Measurements from ENCODE around the gene RASSF5. TPM values are rescaled to one million over a fixed set of nuclear protein-coding genes. Genes with fewer than 3 reads are reported as not detected.

RASSF5 gene
- total and polyA plus RNA-seq, 2 of the 13 experiments (the other 11 are each of a cell fraction or from before 2014, with no cell fraction given): 0.18 to 0.40 TPM

DNA sequence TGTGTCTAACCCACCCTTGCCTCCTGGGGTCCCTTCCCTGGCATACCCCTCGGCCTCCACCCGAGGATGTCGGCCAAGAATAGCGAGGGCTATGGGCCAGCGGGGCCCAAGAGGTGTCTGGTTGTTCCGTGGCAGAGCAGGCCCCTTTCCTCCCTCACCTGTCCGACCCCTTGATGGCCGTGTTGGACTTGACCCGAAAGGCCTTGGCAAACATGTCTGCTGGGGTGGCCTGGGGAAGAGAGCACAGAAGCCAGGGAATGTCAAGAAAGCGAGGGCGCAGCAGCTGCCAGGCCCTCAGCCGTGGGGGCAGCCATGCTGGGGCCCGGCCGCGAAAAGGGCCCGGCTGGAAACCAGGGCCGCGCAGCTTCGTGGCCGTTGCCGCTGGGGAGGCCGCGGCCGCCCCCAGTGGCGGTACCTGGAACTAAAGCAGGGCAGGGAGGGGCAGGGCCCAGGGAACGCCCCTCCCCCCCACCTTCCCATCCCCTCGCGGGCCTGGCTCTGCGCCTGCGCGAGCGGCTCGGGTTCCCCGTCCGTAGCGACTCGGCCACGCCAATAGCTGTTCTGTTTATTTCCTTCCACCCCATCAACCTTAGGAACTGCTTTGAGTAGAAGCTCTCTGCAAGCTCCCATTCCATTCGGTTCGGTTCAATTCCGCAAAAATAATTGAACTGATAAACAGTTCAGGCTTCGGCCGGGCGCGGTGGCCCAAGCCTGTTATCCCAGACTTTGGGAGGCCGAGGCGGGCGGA, 105.0 kb downstream of the RASSF5 start, which contains the start of gene EIF2D (continued):
- TF ChIP-seq E2F2 (CRISPR knock-in tag; IDR thresholded peaks at IDR 0.05; ENCODE audit: borderline replicate concordance): no peak
- TF ChIP-seq DDIT3 (CRISPR knock-in tag; IDR thresholded peaks at IDR 0.05): 0 out of 2 replicates have a peak, but pooled peaks have one; percentile 72
- TF ChIP-seq ZSCAN20 (CRISPR knock-in tag; IDR thresholded peaks at IDR 0.05; ENCODE audit: borderline replicate concordance): peak; percentile 88; the same call in 1 of the 2 replicates
- TF ChIP-seq, protein P1, sequence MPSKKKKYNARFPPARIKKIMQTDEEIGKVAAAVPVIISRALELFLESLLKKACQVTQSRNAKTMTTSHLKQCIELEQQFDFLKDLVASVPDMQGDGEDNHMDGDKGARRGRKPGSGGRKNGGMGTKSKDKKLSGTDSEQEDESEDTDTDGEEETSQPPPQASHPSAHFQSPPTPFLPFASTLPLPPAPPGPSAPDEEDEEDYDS (CRISPR knock-in tag; IDR thresholded peaks at IDR 0.05): peak; percentile 82
- TF ChIP-seq GTF2F1 (IDR thresholded peaks at IDR 0.05; ENCODE audit: low read length): no peak; the same call in 1 of the 2 replicates
- peak; percentile 91 for TF ChIP-seq EED (CRISPR knock-in tag; IDR thresholded peaks at IDR 0.05)
- TF ChIP-seq ZBTB42 (CRISPR knock-in tag; IDR thresholded peaks at IDR 0.05): no peak; the same call in 1 of the 2 replicates
- TF ChIP-seq, protein P2, sequence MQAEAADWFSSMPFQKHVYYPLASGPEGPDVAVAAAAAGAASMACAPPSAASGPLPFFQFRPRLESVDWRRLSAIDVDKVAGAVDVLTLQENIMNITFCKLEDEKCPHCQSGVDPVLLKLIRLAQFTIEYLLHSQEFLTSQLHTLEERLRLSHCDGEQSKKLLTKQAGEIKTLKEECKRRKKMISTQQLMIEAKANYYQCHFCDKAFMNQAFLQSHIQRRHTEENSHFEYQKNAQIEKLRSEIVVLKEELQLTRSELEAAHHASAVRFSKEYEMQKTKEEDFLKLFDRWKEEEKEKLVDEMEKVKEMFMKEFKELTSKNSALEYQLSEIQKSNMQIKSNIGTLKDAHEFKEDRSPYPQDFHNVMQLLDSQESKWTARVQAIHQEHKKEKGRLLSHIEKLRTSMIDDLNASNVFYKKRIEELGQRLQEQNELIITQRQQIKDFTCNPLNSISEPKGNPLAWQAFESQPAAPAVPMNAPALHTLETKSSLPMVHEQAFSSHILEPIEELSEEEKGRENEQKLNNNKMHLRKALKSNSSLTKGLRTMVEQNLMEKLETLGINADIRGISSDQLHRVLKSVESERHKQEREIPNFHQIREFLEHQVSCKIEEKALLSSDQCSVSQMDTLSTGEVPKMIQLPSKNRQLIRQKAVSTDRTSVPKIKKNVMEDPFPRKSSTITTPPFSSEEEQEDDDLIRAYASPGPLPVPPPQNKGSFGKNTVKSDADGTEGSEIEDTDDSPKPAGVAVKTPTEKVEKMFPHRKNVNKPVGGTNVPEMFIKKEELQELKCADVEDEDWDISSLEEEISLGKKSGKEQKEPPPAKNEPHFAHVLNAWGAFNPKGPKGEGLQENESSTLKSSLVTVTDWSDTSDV (CRISPR knock-in tag; IDR thresholded peaks at IDR 0.05): no peak
- TF ChIP-seq BRF2 (CRISPR knock-in tag; IDR thresholded peaks at IDR 0.05): peak; percentile 92
- TF ChIP-seq, protein P3, sequence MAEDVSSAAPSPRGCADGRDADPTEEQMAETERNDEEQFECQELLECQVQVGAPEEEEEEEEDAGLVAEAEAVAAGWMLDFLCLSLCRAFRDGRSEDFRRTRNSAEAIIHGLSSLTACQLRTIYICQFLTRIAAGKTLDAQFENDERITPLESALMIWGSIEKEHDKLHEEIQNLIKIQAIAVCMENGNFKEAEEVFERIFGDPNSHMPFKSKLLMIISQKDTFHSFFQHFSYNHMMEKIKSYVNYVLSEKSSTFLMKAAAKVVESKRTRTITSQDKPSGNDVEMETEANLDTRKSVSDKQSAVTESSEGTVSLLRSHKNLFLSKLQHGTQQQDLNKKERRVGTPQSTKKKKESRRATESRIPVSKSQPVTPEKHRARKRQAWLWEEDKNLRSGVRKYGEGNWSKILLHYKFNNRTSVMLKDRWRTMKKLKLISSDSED (CRISPR knock-in tag; IDR thresholded peaks at IDR 0.05): no peak
- TF ChIP-seq NONO (IDR thresholded peaks at IDR 0.05): no peak
- TF ChIP-seq NONO (CRISPR knock-in tag; conservative IDR thresholded peaks at IDR 0.05): peak; percentile 99
- TF ChIP-seq GRHL1 (CRISPR knock-in tag; conservative IDR thresholded peaks at IDR 0.05): no peak
- 0 out of 2 replicates have a peak, but pooled peaks have one; percentile 81 for TF ChIP-seq FOXC1 (CRISPR knock-in tag; IDR thresholded peaks at IDR 0.05; ENCODE audit: borderline replicate concordance)
- TF ChIP-seq ATF1 (CRISPR knock-in tag; IDR thresholded peaks at IDR 0.05): no peak
- no peak for TF ChIP-seq ZNF260 (CRISPR knock-in tag; IDR thresholded peaks at IDR 0.05; ENCODE audit: borderline replicate concordance, low read depth)
- peak; percentile 91 for TF ChIP-seq PATZ1 (CRISPR knock-in tag; IDR thresholded peaks at IDR 0.05)
